SK-N-MC (cell line): Measurements from ENCODE around the gene ART4.

Experiments used
- DNase-seq: peaks from one replicate; pipeline ENCODE4 v3.0.0-alpha.2; 2011; ENCODE audit warnings: low read depth, low spot score
- H3K27ac ChIP-seq: fragments of 200-600 bp; sonication (generic); 2 replicates; pipeline ENCODE4 v1.5.1; 2016; ENCODE audit warnings: mixed run types
- H3K36me3 ChIP-seq: fragments of 200-600 bp; sonication (generic); 2 replicates; pipeline ENCODE4 v1.6.1; 2017; ENCODE audit warnings: antibody characterized with exemption, low read length, mixed read lengths; ENCODE audit not compliant: insufficient read depth
- H3K4me3 ChIP-seq: fragments of 200-600 bp; sonication (generic); 2 replicates; pipeline ENCODE4 v1.5.1; 2016
- H3K9ac ChIP-seq: fragments of 200-600 bp; sonication (generic); 2 replicates; pipeline ENCODE4 v1.8.0; 2017; ENCODE audit warnings: mixed run types, mixed read lengths; ENCODE audit not compliant: insufficient read length
- H3K9me3 ChIP-seq: fragments of 200-600 bp; sonication (generic); 2 replicates; pipeline ENCODE4 v1.6.1; 2017; ENCODE audit warnings: low read depth, mild to moderate bottlenecking, antibody characterized with exemption, low read length, moderate library complexity, mixed read lengths
- EZH2 ChIP-seq: fragments of 200-600 bp; sonication (generic); IDR thresholded peaks from one replicate; pipeline ENCODE4 v1.6.1; 2017; ENCODE audit warnings: antibody characterized with exemption
- FOXP2 ChIP-seq: optimal IDR thresholded peaks from 2 replicates; pipeline ENCODE3; 2011; ENCODE audit warnings: mild to moderate bottlenecking, moderate library complexity; ENCODE audit not compliant: insufficient read depth; ENCODE audit errors: extremely low read length, control extremely low read depth
- POLR2AphosphoS5 ChIP-seq: IDR thresholded peaks from 2 replicates; pipeline ENCODE4 v1.6.1; 2012; ENCODE audit warnings: mild to moderate bottlenecking, low read depth, low read length, borderline replicate concordance

The ART4 gene

GRCh38 chr12:14785568-14785967, 57.8 kb downstream of the ART4 start:
- H3K36me3 ChIP-seq: peaks cover 69% of the 10 kb centered on the region
- H3K27ac ChIP-seq: no peak overlapping the region
- no peak overlapping the region for H3K4me3 ChIP-seq
- DNase-seq: no peak
- H3K9ac ChIP-seq: no peak overlapping the region
- no peaks in the 10 kb centered on the region for H3K9me3 ChIP-seq
- TF ChIP-seq FOXP2 (no peak), EZH2 (no peak), POLR2AphosphoS5 (no peak)

- Histone ChIP-seq H3K4me3 (no peak overlapping the region), H3K9ac (no peak overlapping the region), H3K36me3 (peaks cover 58% of the 10 kb centered on the region), H3K9me3 (no peaks in the 10 kb centered on the region), H3K27ac (no peak overlapping the region)
- TF ChIP-seq FOXP2 (no peak), POLR2AphosphoS5 (no peak), EZH2 (no peak)
- no peak for DNase-seq
Observed at GRCh38 chr12:14784471-14784870, 58.9 kb downstream of the ART4 start.

- no peak overlapping the region for H3K9ac ChIP-seq
Observed at GRCh38 chr12:14782756-14783155, 60.6 kb downstream of the ART4 start.

GRCh38 chr12:14781563-14781962, 61.8 kb downstream of the ART4 start:
- no peak overlapping the region for H3K4me3 ChIP-seq
- H3K27ac ChIP-seq: no peak overlapping the region
- TF ChIP-seq POLR2AphosphoS5 (no peak), EZH2 (no peak), FOXP2 (no peak)
- H3K9me3 ChIP-seq: no peaks in the 10 kb centered on the region
- no peak for DNase-seq
- H3K9ac ChIP-seq: no peak overlapping the region
- H3K36me3 ChIP-seq: peaks cover 29% of the 10 kb centered on the region

More at GRCh38 chr12:14782756-14783155, 60.6 kb downstream of the ART4 start:
- TF ChIP-seq EZH2 (no peak), FOXP2 (no peak), POLR2AphosphoS5 (no peak)
- DNase-seq: no peak
- peaks cover 40% of the 10 kb centered on the region for H3K36me3 ChIP-seq
- no peaks in the 10 kb centered on the region for H3K9me3 ChIP-seq
- H3K27ac ChIP-seq: no peak overlapping the region
- H3K4me3 ChIP-seq: no peak overlapping the region

- TF ChIP-seq FOXP2 (no peak), POLR2AphosphoS5 (no peak), EZH2 (no peak)
- no peak for DNase-seq
- H3K27ac ChIP-seq: no peak overlapping the region
Observed at GRCh38 chr12:14780859-14781258, 62.5 kb downstream of the ART4 start.

GRCh38 chr12:14779834-14780233, 63.5 kb downstream of the ART4 start:
- no peak for DNase-seq
- Histone ChIP-seq H3K4me3 (no peak overlapping the region), H3K9me3 (no peaks in the 10 kb centered on the region), H3K9ac (no peak overlapping the region), H3K36me3 (peaks cover 11% of the 10 kb centered on the region), H3K27ac (no peak overlapping the region)
- TF ChIP-seq POLR2AphosphoS5 (no peak), FOXP2 (no peak), EZH2 (no peak)

More at GRCh38 chr12:14780859-14781258, 62.5 kb downstream of the ART4 start:
- Histone ChIP-seq H3K36me3 (peaks cover 21% of the 10 kb centered on the region), H3K4me3 (no peak overlapping the region), H3K9me3 (no peaks in the 10 kb centered on the region), H3K9ac (no peak overlapping the region)

GRCh38 chr12:14777271-14777670, 66.1 kb downstream of the ART4 start:
- no peak overlapping the region for H3K4me3 ChIP-seq
- H3K9ac ChIP-seq: no peak overlapping the region
- no peaks in the 10 kb centered on the region for H3K9me3 ChIP-seq
- TF ChIP-seq EZH2 (no peak), POLR2AphosphoS5 (no peak)
- H3K36me3 ChIP-seq: no peaks in the 10 kb centered on the region
- no peak overlapping the region for H3K27ac ChIP-seq
- DNase-seq: no peak

- no peaks in the 10 kb centered on the region for H3K36me3 ChIP-seq
- no peaks in the 10 kb centered on the region for H3K9me3 ChIP-seq
- no peak for DNase-seq
- TF ChIP-seq EZH2 (no peak), POLR2AphosphoS5 (no peak), FOXP2 (no peak)
- no peak overlapping the region for H3K27ac ChIP-seq
- H3K4me3 ChIP-seq: no peak overlapping the region
- no peak overlapping the region for H3K9ac ChIP-seq
Observed at GRCh38 chr12:14776236-14776961, 66.9 kb downstream of the ART4 start.

GRCh38 chr12:14775636-14775980, 67.7 kb downstream of the ART4 start:
- no peaks in the 10 kb centered on the region for H3K36me3 ChIP-seq
- no peak overlapping the region for H3K27ac ChIP-seq
- H3K4me3 ChIP-seq: peak overlapping the region; percentile 77
- no peak overlapping the region for H3K9ac ChIP-seq
- H3K9me3 ChIP-seq: no peaks in the 10 kb centered on the region
- no peak for DNase-seq
- no peak for TF ChIP-seq EZH2
- TF ChIP-seq FOXP2: no peak
- no peak for TF ChIP-seq POLR2AphosphoS5
